Measurements from ENCODE around the gene ZBTB48.
"Not testable (repeated sequence)": the region's sequence is repeated elsewhere in the genome, so short reads cannot be mapped to it uniquely, and the experiment has no call there.

DNA sequence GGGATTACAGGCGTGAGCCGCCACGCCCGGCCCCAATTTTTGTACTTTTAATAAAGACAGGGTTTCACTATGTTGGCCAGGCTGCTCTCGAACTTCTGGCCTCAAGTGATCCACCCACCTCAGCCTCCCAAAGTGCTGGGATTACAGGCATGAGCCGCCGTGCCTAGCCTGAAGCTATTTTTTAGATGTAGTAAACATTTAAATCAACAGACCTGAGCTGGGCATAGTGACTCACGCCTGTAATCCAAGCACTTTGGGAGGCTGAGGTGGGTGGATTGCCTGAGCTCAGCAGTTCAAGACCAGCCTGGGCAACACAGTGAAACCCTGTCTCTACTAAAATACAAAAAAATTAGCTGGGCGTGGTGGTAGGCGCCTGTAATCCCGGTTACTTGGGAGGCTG, 20.6 kb upstream of the ZBTB48 start:
- not testable (repeated sequence) for TF ChIP-seq CTCF (IDR thresholded peaks at IDR 0.05 in 2 of 3, conservative IDR thresholded peaks at IDR 0.05 in 1 of 3; ENCODE audit: borderline replicate concordance in 1 of 3, insufficient read depth in 1 of 3, low read depth in 2 of 3, low read length in 2 of 3); EZH2 (IDR thresholded peaks at IDR 0.05); EGR1 (IDR thresholded peaks at IDR 0.05; ENCODE audit: low read depth); ZBTB33 (IDR thresholded peaks at IDR 0.05; ENCODE audit: extremely low read depth, insufficient replicate concordance, low read length); YY1 (IDR thresholded peaks at IDR 0.05; ENCODE audit: extremely low read depth, insufficient replicate concordance, low read depth, low read length); ZFX (IDR thresholded peaks at IDR 0.05); FOSL1 (IDR thresholded peaks at IDR 0.05; ENCODE audit: low read depth); EZH2phosphoT487 (IDR thresholded peaks at IDR 0.05; ENCODE audit: borderline replicate concordance); POLR2AphosphoS5 (IDR thresholded peaks at IDR 0.05; ENCODE audit: low read depth, low read length); CBX3 (IDR thresholded peaks at IDR 0.05; ENCODE audit: low read depth); RAD21 (IDR thresholded peaks at IDR 0.05; ENCODE audit: low read depth); SP1 (IDR thresholded peaks at IDR 0.05; ENCODE audit: low read depth)

All from HCT116 (cell line).